Measurements from ENCODE around the gene TASL. TPM values are rescaled to one million over a fixed set of nuclear protein-coding genes. Genes with fewer than 3 reads are reported as not detected.

Gene TASL
- total RNA-seq, 1 donor from 2014 or later: not detected

DNA sequence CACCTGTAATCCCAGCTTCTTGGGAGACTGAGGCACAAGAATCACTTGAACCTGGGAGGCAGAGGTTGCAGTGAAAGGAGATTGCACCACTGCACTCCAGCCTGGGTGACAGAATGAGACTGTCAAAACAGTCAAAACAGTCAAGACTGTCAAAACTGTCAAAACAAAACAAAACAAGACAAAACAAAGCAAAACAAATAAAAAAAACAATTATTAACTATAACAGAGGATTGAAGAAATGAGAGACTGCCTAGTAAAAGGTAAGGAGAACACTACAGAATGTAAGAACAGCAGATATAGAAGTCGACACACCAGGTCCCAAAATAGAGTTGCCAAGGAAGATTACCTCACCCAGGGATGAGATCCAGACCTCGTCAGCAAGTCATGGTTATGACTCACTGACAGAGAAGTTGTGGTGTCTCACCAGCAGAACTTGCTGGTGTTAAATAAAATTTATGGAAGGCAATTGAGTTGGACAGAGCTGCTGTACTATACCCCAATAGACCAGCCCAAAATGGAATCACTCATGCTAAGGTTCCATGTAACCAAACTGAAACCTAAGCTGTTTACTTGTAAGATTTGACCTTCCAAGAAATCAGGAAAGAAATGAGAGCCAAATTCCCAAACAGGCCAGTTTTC lies 43.5 kb upstream of the TASL start:
- Histone ChIP-seq H3F3A (ENCODE audit: low read depth) (no peaks in the 10 kb centered on the region), H3K9ac (no peak overlapping the region), H3K36me3 (no peaks in the 10 kb centered on the region), H3K9me3 (ENCODE audit: low read depth) (no peaks in the 10 kb centered on the region), H2AFZ (replicated peaks) (no peak overlapping the region), H3K4me1 (no peaks in the 10 kb centered on the region), H3K4me3 (no peak overlapping the region), H3K27me3 (no peaks in the 10 kb centered on the region), H4K20me1 (ENCODE audit: low read depth) (no peaks in the 10 kb centered on the region), H3K27ac (no peak overlapping the region), H3K4me2 (no peak overlapping the region), H3K79me2 (ENCODE audit: low read depth) (no peaks in the 10 kb centered on the region)
- DNase-seq (ENCODE audit: low spot score): no peak
- no peaks in the 10 kb centered on the region for H3K27me3 Mint-ChIP-seq (ENCODE audit: insufficient read depth, low read depth)
- H3K4me3 Mint-ChIP-seq: no peak overlapping the region
- no peaks in the 10 kb centered on the region for H3K4me1 Mint-ChIP-seq
- no peaks in the 10 kb centered on the region for H3K36me3 Mint-ChIP-seq
- H3K9me3 Mint-ChIP-seq: peaks cover 21% of the 10 kb centered on the region
- H3K27ac Mint-ChIP-seq: no peak overlapping the region
- TF ChIP-seq CTCF (IDR thresholded peaks at IDR 0.05): no peak

DNA sequence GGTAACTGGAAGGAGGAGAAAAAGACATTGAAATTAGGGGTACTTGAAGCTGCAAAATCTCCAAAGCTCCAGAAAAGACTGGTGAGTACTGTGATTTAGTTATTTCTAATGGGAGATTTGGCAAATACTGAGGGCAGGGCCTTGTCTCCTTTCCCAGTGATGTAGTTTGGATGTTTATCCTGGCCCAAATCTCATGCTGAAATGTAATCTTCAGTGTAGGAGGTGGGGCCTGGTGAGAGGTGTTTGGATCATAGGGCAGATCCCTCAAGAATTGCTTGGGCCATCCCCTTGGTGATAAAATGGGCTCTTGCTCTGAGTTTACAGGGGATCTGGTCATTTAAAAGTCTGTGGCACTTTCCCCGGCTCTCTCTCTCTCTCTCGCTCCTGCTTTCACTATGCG lies 42.6 kb upstream of the TASL start:
- no peak overlapping the region for H3K4me3 Mint-ChIP-seq
- no peaks in the 10 kb centered on the region for H3K36me3 Mint-ChIP-seq
- no peaks in the 10 kb centered on the region for H3K4me1 Mint-ChIP-seq

GRCh38 chrX:30618160-30618765 lies 40.7 kb upstream of the TASL start:
- H3K9ac ChIP-seq: no peak overlapping the region
- H2AFZ ChIP-seq (replicated peaks): no peak overlapping the region

More for the DNA sequence above, 42.6 kb upstream of the TASL start:
- no peak overlapping the region for H3K27ac ChIP-seq
- H3F3A ChIP-seq (ENCODE audit: low read depth): no peaks in the 10 kb centered on the region
- DNase-seq (ENCODE audit: low spot score): no peak
- H3K4me2 ChIP-seq: no peak overlapping the region
- H3K4me1 ChIP-seq: no peaks in the 10 kb centered on the region
- H2AFZ ChIP-seq (replicated peaks): no peak overlapping the region
- H3K27me3 ChIP-seq: no peaks in the 10 kb centered on the region
- no peaks in the 10 kb centered on the region for H3K79me2 ChIP-seq (ENCODE audit: low read depth)
- peaks cover 23% of the 10 kb centered on the region for H3K9me3 Mint-ChIP-seq
- no peaks in the 10 kb centered on the region for H3K27me3 Mint-ChIP-seq (ENCODE audit: insufficient read depth, low read depth)
- H3K4me3 ChIP-seq: no peak overlapping the region
- H4K20me1 ChIP-seq (ENCODE audit: low read depth): no peaks in the 10 kb centered on the region
- H3K9me3 ChIP-seq (ENCODE audit: low read depth): no peaks in the 10 kb centered on the region
- no peak overlapping the region for H3K9ac ChIP-seq
- no peak overlapping the region for H3K27ac Mint-ChIP-seq
- no peaks in the 10 kb centered on the region for H3K36me3 ChIP-seq
- TF ChIP-seq CTCF (IDR thresholded peaks at IDR 0.05) (no peak), EZH2phosphoT487 (IDR thresholded peaks at IDR 0.05) (no peak), EZH2 (IDR thresholded peaks at IDR 0.05) (no peak)

More at GRCh38 chrX:30618160-30618765, 40.7 kb upstream of the TASL start:
- Mint-ChIP-seq H3K9me3 (peaks cover 21% of the 10 kb centered on the region), H3K27ac (no peak overlapping the region), H3K27me3 (ENCODE audit: insufficient read depth, low read depth) (no peaks in the 10 kb centered on the region), H3K4me1 (no peaks in the 10 kb centered on the region), H3K36me3 (no peaks in the 10 kb centered on the region), H3K4me3 (no peak overlapping the region)
- Histone ChIP-seq H3K4me2 (no peak overlapping the region), H3K9me3 (ENCODE audit: low read depth) (no peaks in the 10 kb centered on the region), H3K4me1 (no peaks in the 10 kb centered on the region), H3K27me3 (no peaks in the 10 kb centered on the region), H3F3A (ENCODE audit: low read depth) (no peaks in the 10 kb centered on the region), H3K27ac (no peak overlapping the region), H3K79me2 (ENCODE audit: low read depth) (no peaks in the 10 kb centered on the region), H4K20me1 (ENCODE audit: low read depth) (no peaks in the 10 kb centered on the region), H3K36me3 (no peaks in the 10 kb centered on the region), H3K4me3 (no peak overlapping the region)
- no peak for TF ChIP-seq EZH2 (IDR thresholded peaks at IDR 0.05)
- no peak for TF ChIP-seq EZH2phosphoT487 (IDR thresholded peaks at IDR 0.05)
- TF ChIP-seq CTCF (IDR thresholded peaks at IDR 0.05): no peak
- no peak for DNase-seq (ENCODE audit: low spot score)
